ENCODE measurements around the gene ASMT.

DNA sequence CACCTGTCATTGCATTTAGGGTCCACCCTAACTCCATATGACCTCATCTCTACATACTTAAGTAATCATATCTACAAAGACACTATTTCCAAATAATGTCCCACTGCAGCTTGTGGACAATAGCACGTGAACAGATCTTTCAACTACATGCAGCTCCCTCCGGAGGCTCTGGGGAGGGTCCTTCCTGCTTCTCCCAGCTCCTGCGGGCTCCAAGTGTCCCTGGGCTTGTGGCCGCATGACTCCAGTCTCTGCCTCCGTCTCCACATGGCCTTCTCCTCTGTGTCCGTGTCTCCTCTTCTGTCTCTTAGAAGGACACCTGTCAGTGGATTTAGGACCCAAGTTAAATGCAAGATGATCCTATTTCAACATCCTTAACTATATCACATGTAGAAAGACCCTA lies 52.7 kb downstream of the ASMT start:
- TF ChIP-seq ESRRG (CRISPR knock-in tag; IDR thresholded peaks at IDR 0.05) (no peak), ARNTL (CRISPR knock-in tag; IDR thresholded peaks at IDR 0.05; ENCODE audit: borderline replicate concordance, low read depth) (no peak), ZNF8 (CRISPR knock-in tag; IDR thresholded peaks at IDR 0.05) (no peak), ZFP30 (CRISPR knock-in tag; IDR thresholded peaks at IDR 0.05) (no peak), CREB5 (CRISPR knock-in tag; IDR thresholded peaks at IDR 0.05; ENCODE audit: low read depth) (no peak), ZFP3 (CRISPR knock-in tag; IDR thresholded peaks at IDR 0.05) (no peak), TSHZ2 (CRISPR knock-in tag; IDR thresholded peaks at IDR 0.05) (no peak), ZNF70 (CRISPR knock-in tag; IDR thresholded peaks at IDR 0.05) (no peak), CSDC2 (CRISPR knock-in tag; IDR thresholded peaks at IDR 0.05) (no peak), PPARA (CRISPR knock-in tag; IDR thresholded peaks at IDR 0.05; ENCODE audit: borderline replicate concordance) (no peak)

Data from SK-N-SH treated with all-trans-retinoic acid at 6 μM for 48 hours (cell line).